ENCODE measurements around the gene DDX27. TPM values are rescaled to one million over a fixed set of nuclear protein-coding genes. Genes with fewer than 3 reads are reported as not detected.
A peak's percentile ranks its signal among the peaks of the same experiment; 100 is the strongest.

Gene DDX27
- total and polyA plus RNA-seq, 9 of the 15 experiments (the other 6 are each of a cell fraction or from before 2014, with no cell fraction given) = 17.9 to 79.3 (median 57.0) TPM

- Histone ChIP-seq H3K9ac (ENCODE audit: insufficient read depth in 1 of 2, low read depth in 2 of 2, low read length in 2 of 2) (no peak overlapping the region), H3K27ac (ENCODE audit: extremely low read depth, low read depth, low read length) (no peak overlapping the region), H2AFZ (ENCODE audit: low read depth, low read length) (no peak overlapping the region), H3K4me1 (replicated peaks in 1 of 2; ENCODE audit: control insufficient read depth in 2 of 2, insufficient read depth in 2 of 2, low read length in 2 of 2) (no peaks in the 10 kb centered on the region), H4K20me1 (replicated peaks; ENCODE audit: control insufficient read depth, insufficient read depth, low read length) (no peaks in the 10 kb centered on the region), H3K36me3 (ENCODE audit: control insufficient read depth, insufficient read depth, low read length) (no peaks in the 10 kb centered on the region), H3K79me2 (ENCODE audit: control insufficient read depth, insufficient read depth, low read length) (no peaks in the 10 kb centered on the region), H3K4me3 (no peak overlapping the region), H3K27me3 (ENCODE audit: control insufficient read depth in 2 of 2, insufficient read depth in 2 of 2, low read length in 2 of 2) (no peaks in the 10 kb centered on the region), H3K4me2 (ENCODE audit: insufficient read depth, low read length) (no peak overlapping the region), H3K9me1 (ENCODE audit: control insufficient read depth, insufficient read depth, low read length) (no peaks in the 10 kb centered on the region), H3K9me3 (replicated peaks; ENCODE audit: control insufficient read depth, insufficient read depth, low read depth, low read length) (no peaks in the 10 kb centered on the region)
- in situ Hi-C loops (cut with MboI) = no loop called here
- ATAC-seq = no peak
- BruUV-seq (replicated peaks) = no TSS peak
- intact Hi-C loops (cut with micrococcal nuclease) = no loop called here
- 49% methylated on average over 7 of the region's 7 CpGs for WGBS (ENCODE audit: insufficient coverage, low coverage, missing lambda C conversion rate)
- DNase-seq (ENCODE audit: extremely low read depth in 1 of 4, low spot score in 3 of 4) = no peak
- no peak for FAIRE-seq
- CTCF ChIA-PET (ENCODE audit: low intra/inter-chr PET ratio) = no interaction called here
- POLR2A ChIA-PET = interaction anchor here (0.7 to 1.7 kb wide), 3 partner anchors 10 to 151 kb away, joined by 3 to 5 read pairs (median 4); no protein-coding TSS in a partner anchor
- TF ChIP-seq ZNF316 (IDR thresholded peaks at IDR 0.05) (peak; percentile 53; the same call in 1 of the 2 replicates), TEAD1 (CRISPR knock-in tag; IDR thresholded peaks at IDR 0.05) (no peak), ATF7 (IDR thresholded peaks at IDR 0.05) (no peak), CGGBP1 (CRISPR knock-in tag; IDR thresholded peaks at IDR 0.05) (no peak), MAFK (IDR thresholded peaks at IDR 0.05; ENCODE audit: low read length) (peak; percentile 28; the same call in 1 of the 2 replicates), RBM15 (IDR thresholded peaks at IDR 0.05; ENCODE audit: insufficient read depth, low read length) (no peak), BDP1 (IDR thresholded peaks at IDR 0.05; ENCODE audit: insufficient read depth, insufficient read length) (no peak), NR0B1 (IDR thresholded peaks at IDR 0.05; ENCODE audit: partially characterized antibody) (no peak), ZNF766 (CRISPR knock-in tag; conservative IDR thresholded peaks at IDR 0.05) (no peak), TAF9B (IDR thresholded peaks at IDR 0.05; ENCODE audit: partially characterized antibody) (no peak), FOXA1 (IDR thresholded peaks at IDR 0.05; ENCODE audit: borderline replicate concordance) (no peak), CBX2 (IDR thresholded peaks at IDR 0.05; ENCODE audit: insufficient read depth, low read length, poor library complexity, severe bottlenecking) (no peak), E2F8 (IDR thresholded peaks at IDR 0.05; ENCODE audit: low read depth, partially characterized antibody) (no peak), MLX (CRISPR knock-in tag; conservative IDR thresholded peaks at IDR 0.05) (no peak), MAFF (IDR thresholded peaks at IDR 0.05; ENCODE audit: low read length) (peak; percentile 31; the same call in 1 of the 2 replicates), KAT8 (IDR thresholded peaks at IDR 0.05; ENCODE audit: low read depth) (no peak), ZFP30 (CRISPR knock-in tag; IDR thresholded peaks at IDR 0.05; ENCODE audit: borderline replicate concordance) (no peak)
These were observed 16.2 kb upstream of the DDX27 start for GRCh38 chr20:49203011-49203410.
